Panc1 (cell line): Measurements from ENCODE around the gene LEFTY2. TPM values are rescaled to one million over a fixed set of nuclear protein-coding genes. Genes with fewer than 3 reads are reported as not detected.
"Not testable (repeated sequence)": the region's sequence is repeated elsewhere in the genome, so short reads cannot be mapped to it uniquely, and the experiment has no call there.

ENCODE experiments used
- ATAC-seq: fragments of 200-7000 bp; cut with Tn5 transposase; 2 replicates; pipeline ENCODE4 v1.9.1; 2020; ENCODE audit warnings: mild to moderate bottlenecking, moderate library complexity
- BruUV-seq: library from RNA; stranded (reverse); fragments of 400-500 nt; replicated peaks from 2 replicates; lab custom pipeline; 2021; lab: Mats Ljungman, UMichigan
- CTCF ChIA-PET: fragments of 300-600 bp; sonication (Branson Sonifier 250); formaldehyde crosslinking; loops from one replicate; lab custom pipeline; 2022; ENCODE audit warnings: antibody characterized with exemption; lab: Charles Lee
- POLR2A ChIA-PET: fragments of 300-600 bp; sonication (Branson Sonifier 250); formaldehyde crosslinking; loops from one replicate; lab custom pipeline; 2022; ENCODE audit warnings: antibody characterized with exemption; lab: Charles Lee
- DNase-seq: peaks from one replicate; pipeline ENCODE4 v3.0.0-alpha.2; 2010; ENCODE audit warnings: low read depth, low spot score
- H3K27ac ChIP-seq: 2 replicates; pipeline ENCODE4 v1.5.1; 2011; ENCODE audit warnings: mild to moderate bottlenecking, low read length, inconsistent platforms
- H3K27me3 ChIP-seq: fragments of 200-500 bp; sonication (Bioruptor generic); 2 replicates; pipeline ENCODE4 v1.6.0; 2014; ENCODE audit warnings: low read length, inconsistent platforms; ENCODE audit not compliant: control insufficient read depth, insufficient read depth
- H3K36me3 ChIP-seq: fragments of 200-500 bp; sonication (Bioruptor generic); 2 replicates; pipeline ENCODE4 v1.5.1; 2014; ENCODE audit warnings: inconsistent platforms, mild to moderate bottlenecking, low read length, moderate library complexity; ENCODE audit not compliant: control insufficient read depth, insufficient read depth
- H3K4me1 ChIP-seq: 2 replicates; pipeline ENCODE4 v1.5.1; 2011; ENCODE audit warnings: inconsistent platforms, mild to moderate bottlenecking, low read length, moderate library complexity; ENCODE audit not compliant: control insufficient read depth, insufficient read depth
- H3K4me3 ChIP-seq, 2 experiments: 2 replicates each; pipeline ENCODE4 v1.5.1; 2011 to 2012; ENCODE audit warnings: low read depth in 2 of 2, low read length in 2 of 2, mild to moderate bottlenecking in 2 of 2, inconsistent platforms in 1 of 2, moderate library complexity in 1 of 2
- H3K9me3 ChIP-seq: fragments of 200-500 bp; sonication (Bioruptor generic); 2 replicates; pipeline ENCODE4 v1.5.1; 2014; ENCODE audit warnings: low read depth, mild to moderate bottlenecking, inconsistent platforms, low read length, moderate library complexity; ENCODE audit not compliant: control insufficient read depth, insufficient read depth
- POLR2AphosphoS5 ChIP-seq: IDR thresholded peaks from 2 replicates; pipeline ENCODE4 v1.6.1; 2012; ENCODE audit warnings: mild to moderate bottlenecking, low read depth, low read length, moderate library complexity
- SIN3A ChIP-seq: IDR thresholded peaks from 2 replicates; pipeline ENCODE4 v1.6.1; 2012; ENCODE audit warnings: low read depth, mild to moderate bottlenecking, low read length, moderate library complexity, borderline replicate concordance; ENCODE audit not compliant: insufficient read depth
- TCF7L2 ChIP-seq: IDR thresholded peaks from 2 replicates; pipeline ENCODE4 v1.6.1; 2011; ENCODE audit warnings: mild to moderate bottlenecking, low read depth, low read length, inconsistent platforms
- in situ Hi-C: cut with HindIII; loops from 2 replicates; pipeline ENCODE4 v1.10.0; 2016; ENCODE audit warnings: low sequenced_read_pairs, low pct_unique_long_range_greater_than_20kb
- intact Hi-C: fragments of 100-400 bp; cut with micrococcal nuclease; formaldehyde crosslinking; loops from one replicate; pipeline ENCODE4 v1.10.0; 2022; ENCODE audit not compliant: unreplicated experiment
- total RNA-seq: library from RNA; stranded (reverse); gene quantifications from one replicate; pipeline ENCODE4 v1.2.1, GENCODE V29; 2021; ENCODE audit not compliant: unreplicated experiment
- TF ChIP-seq, protein P1 (sequence below): fragments of 450-650 bp; IDR thresholded peaks from 2 replicates; pipeline ENCODE4 v1.5.1; 2017; ENCODE audit warnings: mild to moderate bottlenecking
- TF ChIP-seq, protein P2 (sequence below), 2 experiments: IDR thresholded peaks; 2 replicates each; pipeline ENCODE4 v1.6.1; 2011 to 2012; ENCODE audit warnings: low read depth in 2 of 2, control low read depth in 1 of 2, low read length in 1 of 2, mild to moderate bottlenecking in 1 of 2, moderate library complexity in 1 of 2; ENCODE audit not compliant: insufficient read depth in 1 of 2

The LEFTY2 gene
- total RNA-seq, 1 experiment from 2014 or later, result not detected

DNA sequence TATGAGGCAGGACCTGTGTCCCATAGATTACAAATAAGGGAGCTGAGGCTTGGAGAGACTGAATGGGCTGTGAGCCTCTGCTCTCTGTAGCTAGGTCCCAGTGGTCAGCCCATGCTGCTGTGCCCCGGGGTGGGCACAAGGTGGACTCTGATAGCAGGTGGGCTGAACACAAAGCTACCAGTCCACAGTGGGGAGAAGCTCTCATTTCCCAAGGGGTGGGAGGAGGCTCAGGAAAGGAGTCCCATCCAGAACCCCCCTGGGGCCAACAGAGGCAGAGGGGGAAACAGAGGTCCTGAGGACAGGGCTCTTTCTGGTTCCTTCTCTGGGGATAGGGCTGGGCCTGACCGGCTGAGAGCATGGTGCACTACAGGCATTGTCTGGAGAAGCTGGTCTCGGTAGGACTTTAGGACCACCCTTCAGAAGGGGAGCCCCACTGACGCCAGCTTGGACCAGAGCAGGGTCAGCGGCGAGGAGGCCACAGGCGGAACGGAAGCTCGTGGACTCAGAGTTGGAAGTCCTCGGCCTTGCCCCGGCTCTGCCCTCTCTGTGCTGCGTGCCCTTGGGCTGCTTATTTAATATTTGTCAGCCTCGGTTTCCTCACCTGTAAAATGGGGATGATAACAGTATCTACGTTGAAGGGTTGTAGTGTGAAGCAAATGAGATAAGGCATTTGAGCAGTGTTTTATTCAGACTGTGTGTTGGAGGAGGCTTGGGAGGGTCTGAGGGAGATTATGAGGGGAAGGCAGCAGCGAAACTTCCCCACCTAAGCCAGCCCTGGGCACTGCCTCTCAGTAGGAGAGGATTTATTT is 31.5 kb upstream of the LEFTY2 start:
- in situ Hi-C loops, result no loop called here
- no peak for TF ChIP-seq POLR2AphosphoS5
- TF ChIP-seq, protein P1, sequence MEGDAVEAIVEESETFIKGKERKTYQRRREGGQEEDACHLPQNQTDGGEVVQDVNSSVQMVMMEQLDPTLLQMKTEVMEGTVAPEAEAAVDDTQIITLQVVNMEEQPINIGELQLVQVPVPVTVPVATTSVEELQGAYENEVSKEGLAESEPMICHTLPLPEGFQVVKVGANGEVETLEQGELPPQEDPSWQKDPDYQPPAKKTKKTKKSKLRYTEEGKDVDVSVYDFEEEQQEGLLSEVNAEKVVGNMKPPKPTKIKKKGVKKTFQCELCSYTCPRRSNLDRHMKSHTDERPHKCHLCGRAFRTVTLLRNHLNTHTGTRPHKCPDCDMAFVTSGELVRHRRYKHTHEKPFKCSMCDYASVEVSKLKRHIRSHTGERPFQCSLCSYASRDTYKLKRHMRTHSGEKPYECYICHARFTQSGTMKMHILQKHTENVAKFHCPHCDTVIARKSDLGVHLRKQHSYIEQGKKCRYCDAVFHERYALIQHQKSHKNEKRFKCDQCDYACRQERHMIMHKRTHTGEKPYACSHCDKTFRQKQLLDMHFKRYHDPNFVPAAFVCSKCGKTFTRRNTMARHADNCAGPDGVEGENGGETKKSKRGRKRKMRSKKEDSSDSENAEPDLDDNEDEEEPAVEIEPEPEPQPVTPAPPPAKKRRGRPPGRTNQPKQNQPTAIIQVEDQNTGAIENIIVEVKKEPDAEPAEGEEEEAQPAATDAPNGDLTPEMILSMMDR, result no peak
- no peak for TF ChIP-seq SIN3A
- TF ChIP-seq TCF7L2, result no peak
- TF ChIP-seq, protein P2, sequence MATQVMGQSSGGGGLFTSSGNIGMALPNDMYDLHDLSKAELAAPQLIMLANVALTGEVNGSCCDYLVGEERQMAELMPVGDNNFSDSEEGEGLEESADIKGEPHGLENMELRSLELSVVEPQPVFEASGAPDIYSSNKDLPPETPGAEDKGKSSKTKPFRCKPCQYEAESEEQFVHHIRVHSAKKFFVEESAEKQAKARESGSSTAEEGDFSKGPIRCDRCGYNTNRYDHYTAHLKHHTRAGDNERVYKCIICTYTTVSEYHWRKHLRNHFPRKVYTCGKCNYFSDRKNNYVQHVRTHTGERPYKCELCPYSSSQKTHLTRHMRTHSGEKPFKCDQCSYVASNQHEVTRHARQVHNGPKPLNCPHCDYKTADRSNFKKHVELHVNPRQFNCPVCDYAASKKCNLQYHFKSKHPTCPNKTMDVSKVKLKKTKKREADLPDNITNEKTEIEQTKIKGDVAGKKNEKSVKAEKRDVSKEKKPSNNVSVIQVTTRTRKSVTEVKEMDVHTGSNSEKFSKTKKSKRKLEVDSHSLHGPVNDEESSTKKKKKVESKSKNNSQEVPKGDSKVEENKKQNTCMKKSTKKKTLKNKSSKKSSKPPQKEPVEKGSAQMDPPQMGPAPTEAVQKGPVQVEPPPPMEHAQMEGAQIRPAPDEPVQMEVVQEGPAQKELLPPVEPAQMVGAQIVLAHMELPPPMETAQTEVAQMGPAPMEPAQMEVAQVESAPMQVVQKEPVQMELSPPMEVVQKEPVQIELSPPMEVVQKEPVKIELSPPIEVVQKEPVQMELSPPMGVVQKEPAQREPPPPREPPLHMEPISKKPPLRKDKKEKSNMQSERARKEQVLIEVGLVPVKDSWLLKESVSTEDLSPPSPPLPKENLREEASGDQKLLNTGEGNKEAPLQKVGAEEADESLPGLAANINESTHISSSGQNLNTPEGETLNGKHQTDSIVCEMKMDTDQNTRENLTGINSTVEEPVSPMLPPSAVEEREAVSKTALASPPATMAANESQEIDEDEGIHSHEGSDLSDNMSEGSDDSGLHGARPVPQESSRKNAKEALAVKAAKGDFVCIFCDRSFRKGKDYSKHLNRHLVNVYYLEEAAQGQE (IDR thresholded peaks at IDR 0.05; ENCODE audit: insufficient read depth in 1 of 2, low read depth in 2 of 2, low read length in 1 of 2), result no peak
- CTCF ChIA-PET, result interaction anchor here (0.6 kb wide), 1 partner anchor 11 kb away, joined by 3 read pairs; no protein-coding TSS in a partner anchor

DNA sequence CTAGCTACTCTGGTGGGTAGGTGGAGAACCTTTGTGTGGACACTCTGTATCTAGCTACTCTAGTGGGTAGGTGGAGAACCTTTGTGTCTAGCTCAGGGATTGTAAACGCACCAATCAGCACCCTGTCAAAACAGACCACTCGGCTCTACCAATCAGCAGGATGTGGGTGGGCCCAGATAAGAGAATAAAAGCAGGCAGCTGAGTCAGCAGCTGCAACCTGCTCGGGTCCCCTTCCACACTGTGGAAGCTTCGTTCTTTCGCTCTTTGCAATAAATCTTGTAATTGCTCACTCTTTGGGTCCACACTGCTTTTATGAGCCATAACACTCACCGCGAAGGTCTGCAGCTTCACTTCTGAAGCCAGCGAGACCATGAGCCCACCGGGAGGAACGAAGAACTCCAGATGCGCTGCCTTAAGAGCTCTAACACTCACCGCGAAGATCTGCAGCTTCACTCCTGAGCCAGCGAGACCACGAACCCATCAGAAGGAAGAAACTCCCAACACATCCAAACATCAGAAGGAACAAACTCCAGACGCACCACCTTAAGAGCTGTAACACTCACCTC is 29.7 kb upstream of the LEFTY2 start:
- H3K27me3 ChIP-seq, CTCF ChIA-PET, POLR2A ChIA-PET, H3K9me3 ChIP-seq, BruUV-seq, H3K4me1 ChIP-seq, DNase-seq, H3K27ac ChIP-seq, ATAC-seq, H3K4me3 ChIP-seq, H3K36me3 ChIP-seq, in situ Hi-C loops: not testable (repeated sequence)
- intact Hi-C loops, result loop anchor here (10.0 kb wide), 1 partner anchor 56 kb away; no protein-coding TSS in a partner anchor

More for the DNA sequence above, 31.5 kb upstream of the LEFTY2 start:
- Histone ChIP-seq H3K4me1 (peaks cover 6% of the 10 kb centered on the region; the same call in 1 of the 2 replicates), H3K9me3 (no peaks in the 10 kb centered on the region), H3K27me3 (no peaks in the 10 kb centered on the region), H3K27ac (peak overlapping the region; percentile 14; the same call in 1 of the 2 replicates), H3K36me3 (no peaks in the 10 kb centered on the region), H3K4me3 (no peak overlapping the region)
- DNase-seq (no peak), ATAC-seq (no peak)
- intact Hi-C loops, result loop anchor here (10.0 kb wide), 1 partner anchor 58 kb away; no protein-coding TSS in a partner anchor
- POLR2A ChIA-PET, result interaction anchor here (0.5 to 0.6 kb wide), 2 partner anchors 201 to 650 kb away, joined by 4 to 10 read pairs; no protein-coding TSS in a partner anchor
- no TSS peak for BruUV-seq

DNA sequence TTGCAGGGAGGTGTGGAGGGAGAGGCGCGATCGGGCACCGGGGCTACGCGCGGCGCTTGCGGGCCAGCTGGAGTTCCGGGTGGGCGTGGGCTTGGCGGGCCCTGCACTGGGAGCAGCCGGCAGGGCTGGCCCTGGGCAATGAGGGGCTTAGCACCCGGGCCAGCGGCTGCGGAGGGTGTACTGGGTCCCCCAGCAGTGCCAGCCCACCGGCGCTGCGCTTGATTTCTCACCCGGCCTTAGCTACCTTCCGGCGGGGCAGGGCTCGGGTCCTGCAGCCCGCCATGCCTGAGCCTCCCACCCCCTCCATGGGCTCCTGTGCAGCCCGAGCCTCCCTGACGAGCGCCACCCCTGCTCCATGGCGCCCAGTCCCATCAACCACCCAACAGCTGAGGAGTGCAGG is 28.7 kb upstream of the LEFTY2 start:
- BruUV-seq, ATAC-seq, CTCF ChIA-PET, H3K4me1 ChIP-seq, DNase-seq, H3K4me3 ChIP-seq, H3K27me3 ChIP-seq, H3K9me3 ChIP-seq, H3K27ac ChIP-seq, H3K36me3 ChIP-seq, in situ Hi-C loops: not testable (repeated sequence)
- intact Hi-C loops, result loop anchor here (10.0 kb wide), 1 partner anchor 55 kb away; no protein-coding TSS in a partner anchor
- POLR2A ChIA-PET, result interaction anchor here (0.6 kb wide), 1 partner anchor 105 kb away, joined by 3 read pairs; no protein-coding TSS in a partner anchor
